ENCODE results near the gene PPFIA3.
A peak's percentile ranks its signal among the peaks of the same experiment; 100 is the strongest.
"Not testable (repeated sequence)": the region's sequence is repeated elsewhere in the genome, so short reads cannot be mapped to it uniquely, and the experiment has no call there.

The PPFIA3 gene

DNA sequence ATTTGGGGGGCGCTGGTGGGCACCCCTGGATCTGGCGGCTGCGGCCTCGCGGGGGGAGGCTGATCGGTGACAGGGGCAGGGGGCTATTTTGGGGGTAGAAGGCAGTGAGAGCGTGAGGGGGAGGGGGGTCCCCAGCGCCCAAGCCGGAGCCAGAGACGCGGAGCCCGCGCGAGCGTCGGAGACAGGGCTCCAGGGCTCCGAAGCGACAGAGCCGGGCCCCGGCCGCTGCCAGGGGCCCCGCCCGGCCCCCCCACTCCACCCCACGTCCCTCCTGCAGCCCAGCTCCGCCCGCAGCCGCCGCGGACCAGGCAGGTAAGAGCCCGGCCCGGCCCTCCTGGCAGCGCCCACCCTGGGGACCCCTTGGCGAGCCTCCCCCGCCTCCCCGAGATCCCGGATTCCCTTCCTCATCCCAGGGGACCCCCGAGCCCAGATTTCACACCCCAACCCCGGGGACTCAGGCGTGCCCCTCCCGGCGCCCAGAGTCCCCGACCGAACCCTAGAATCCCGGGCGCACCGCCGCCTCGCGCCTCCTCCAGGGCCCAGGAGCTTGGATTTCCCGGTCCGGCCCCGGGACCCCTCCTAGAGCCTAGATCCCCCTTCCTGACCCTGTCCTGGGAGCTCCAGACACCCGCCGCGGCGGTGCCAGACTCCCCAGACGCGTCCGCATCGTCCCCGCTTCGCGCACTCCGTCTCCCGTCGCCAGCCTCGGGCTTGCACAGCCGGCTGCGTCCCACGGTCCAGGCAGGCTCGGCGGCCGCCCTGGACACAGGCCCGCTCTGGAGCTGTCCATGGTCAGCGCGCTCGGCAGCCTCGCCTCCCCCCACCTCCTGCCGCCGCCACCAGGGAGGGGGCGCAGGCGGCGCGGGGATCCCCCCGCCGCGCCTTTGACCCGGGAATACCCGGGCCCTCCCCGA lies at the start of gene PPFIA3:
TSS of gene PPFIA3 (plus strand) at position 134 of the 914 bp plus-strand sequence. CDS start 8,330 bp downstream, outside the sequence.
- peak; percentile 26 for DNase-seq

GRCh38 chr19:49070416-49070815 lies 48.9 kb upstream of the PPFIA3 start:
- no peak for DNase-seq

GRCh38 chr19:49071860-49072547 lies 47.3 kb upstream of the PPFIA3 start:
- DNase-seq = no peak

DNA sequence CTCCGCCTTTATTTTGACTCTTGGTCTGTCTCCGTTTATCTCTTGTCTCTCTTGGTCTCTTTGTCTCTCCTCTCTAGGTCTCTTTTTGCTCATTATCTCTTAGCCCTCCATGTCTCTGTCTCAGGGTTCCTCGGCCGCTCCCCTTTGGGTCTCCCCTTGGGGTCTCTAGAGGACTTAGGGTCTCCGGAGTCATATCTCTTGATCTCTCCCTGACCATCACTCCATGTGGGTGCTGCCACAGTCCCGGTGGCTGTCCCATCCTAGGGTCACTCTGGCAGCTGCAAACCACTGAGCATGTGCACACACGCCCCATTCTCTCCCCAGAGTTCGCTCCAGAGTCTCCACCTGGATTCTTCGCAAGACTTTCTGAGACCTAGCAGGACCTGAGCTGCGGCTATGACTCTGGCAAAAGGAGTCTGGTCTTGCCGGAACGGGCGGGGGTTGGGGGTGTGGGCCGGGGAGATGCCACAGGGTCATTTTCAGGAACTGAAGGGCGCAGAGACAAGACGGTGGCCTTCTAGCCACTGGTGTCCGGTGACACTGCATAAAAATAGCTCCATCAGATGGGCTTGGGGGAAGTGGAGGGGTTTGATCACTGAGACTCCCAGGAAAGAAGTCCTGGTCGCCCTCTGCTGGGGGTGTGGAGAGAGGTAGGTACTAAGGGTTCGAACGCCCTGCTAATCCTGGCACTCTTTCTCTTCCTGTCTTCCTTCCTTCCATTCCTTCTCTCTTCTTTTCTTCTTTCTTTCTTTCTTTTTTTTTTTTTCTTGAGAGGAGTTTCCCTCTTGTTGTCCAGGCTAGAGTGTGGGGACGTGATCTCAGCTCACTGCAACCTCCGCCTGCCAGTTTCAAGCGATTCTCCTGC lies 45.6 kb upstream of the PPFIA3 start:
- DNase-seq = peak; percentile 26

DNA sequence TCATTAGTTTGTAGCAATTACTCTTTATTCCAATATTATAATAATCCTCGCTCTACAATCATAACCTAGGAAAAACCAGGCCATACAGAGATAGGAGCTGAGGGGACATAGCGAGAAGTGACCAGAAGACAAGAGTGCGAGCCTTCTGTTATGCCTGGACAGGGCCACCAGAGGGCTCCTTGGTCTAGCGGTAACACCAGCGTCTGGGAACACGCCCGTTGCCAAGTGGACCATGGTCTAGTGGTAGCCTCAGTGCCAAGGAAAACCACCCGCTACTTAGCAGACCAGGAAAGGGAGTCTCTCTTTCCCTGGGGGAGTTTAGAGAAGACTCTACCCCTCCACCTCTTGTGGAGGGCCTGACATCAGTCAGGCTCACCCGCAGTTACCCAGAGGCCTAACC lies 44.5 kb upstream of the PPFIA3 start:
- DNase-seq = not testable (repeated sequence)

DNA sequence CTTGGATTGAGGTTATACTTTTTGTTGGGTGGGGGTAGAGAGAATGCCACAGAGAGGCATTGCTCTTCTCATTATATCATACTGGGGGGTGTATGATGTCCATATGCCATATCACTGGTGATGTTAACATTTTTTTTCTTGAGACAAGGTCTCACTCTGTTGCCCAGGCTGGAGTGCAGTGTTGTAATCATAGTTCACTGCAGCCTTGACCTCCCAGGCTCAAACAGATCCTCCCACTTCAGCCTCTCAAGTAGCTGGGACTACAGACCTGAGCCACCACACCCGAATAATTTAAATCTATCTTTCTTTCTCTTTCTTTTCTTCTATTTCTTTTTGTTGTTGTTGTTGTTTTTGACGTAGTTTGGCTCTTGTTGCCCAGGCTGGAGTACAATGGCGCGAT lies 39.0 kb upstream of the PPFIA3 start:
- DNase-seq = no peak

- DNase-seq = no peak
These were observed 38.1 kb upstream of the PPFIA3 start for GRCh38 chr19:49081273-49081672.

GRCh38 chr19:49084206-49085019 lies 34.9 kb upstream of the PPFIA3 start:
- DNase-seq = no peak

DNA sequence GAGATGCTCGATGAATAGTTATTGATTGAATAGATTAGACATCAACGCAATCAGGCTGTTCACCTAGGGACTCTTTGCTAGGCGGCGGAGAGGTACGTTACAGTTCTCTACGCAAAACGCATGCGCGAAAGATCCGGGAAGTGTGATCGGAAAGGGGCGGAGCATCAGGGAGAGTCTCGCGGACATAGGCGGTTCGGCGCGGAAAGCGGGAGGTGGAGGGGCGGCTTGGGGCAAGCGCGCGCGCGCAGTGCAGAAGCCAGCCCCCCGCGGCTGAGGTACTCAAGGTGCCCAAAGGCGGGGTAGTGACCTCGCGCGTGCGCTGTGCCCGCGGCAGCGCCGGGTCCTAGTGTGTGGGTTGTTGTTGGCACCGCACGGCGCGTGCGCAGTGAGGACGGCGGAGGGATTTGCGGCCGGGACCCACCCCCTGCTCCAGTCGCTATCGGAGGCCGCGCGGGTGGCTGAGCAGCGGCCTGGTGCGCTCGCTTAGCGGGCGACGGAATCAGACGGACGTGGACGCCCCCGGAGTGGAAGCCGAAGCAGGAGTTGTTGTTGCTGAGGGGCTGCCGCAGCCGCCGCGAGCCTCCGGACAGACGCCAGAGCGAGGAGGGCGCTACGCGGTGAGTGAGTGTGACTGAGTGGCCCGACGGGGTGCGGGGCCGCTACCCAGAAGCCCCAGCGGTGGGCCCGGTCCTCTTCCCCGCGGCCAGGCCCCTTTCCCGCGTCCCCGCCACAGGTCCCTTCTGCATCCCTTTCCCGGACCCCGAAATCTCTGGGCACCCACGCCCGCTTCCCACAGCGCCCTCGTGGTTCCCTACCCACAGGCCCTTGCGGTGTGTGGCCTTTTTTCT lies 34.1 kb upstream of the PPFIA3 start, which contains the start of gene SNRNP70:
TSS of gene SNRNP70 (plus strand) at position 432 of the 848 bp plus-strand sequence. CDS start 964 bp downstream, outside the sequence.
- peak; percentile 99 for DNase-seq

DNA sequence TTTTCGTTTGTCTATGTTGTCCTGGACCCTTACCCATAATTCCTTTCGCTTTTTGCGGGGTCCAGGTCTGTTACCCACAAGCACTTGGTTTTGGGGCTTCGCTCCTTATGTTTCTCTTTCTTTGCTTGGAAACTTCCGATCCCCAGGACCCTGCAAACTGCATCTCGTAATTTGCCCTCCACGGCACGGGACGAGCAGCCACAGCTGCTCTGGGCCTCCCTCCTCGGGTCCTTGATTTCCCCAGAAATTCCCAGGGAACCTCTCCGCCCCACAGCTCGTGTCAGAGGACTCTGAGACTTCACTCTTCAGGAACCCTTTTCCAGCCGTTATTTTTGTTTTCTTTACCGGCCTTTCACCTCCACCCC lies 33.5 kb upstream of the PPFIA3 start:
- DNase-seq = no peak

DNA sequence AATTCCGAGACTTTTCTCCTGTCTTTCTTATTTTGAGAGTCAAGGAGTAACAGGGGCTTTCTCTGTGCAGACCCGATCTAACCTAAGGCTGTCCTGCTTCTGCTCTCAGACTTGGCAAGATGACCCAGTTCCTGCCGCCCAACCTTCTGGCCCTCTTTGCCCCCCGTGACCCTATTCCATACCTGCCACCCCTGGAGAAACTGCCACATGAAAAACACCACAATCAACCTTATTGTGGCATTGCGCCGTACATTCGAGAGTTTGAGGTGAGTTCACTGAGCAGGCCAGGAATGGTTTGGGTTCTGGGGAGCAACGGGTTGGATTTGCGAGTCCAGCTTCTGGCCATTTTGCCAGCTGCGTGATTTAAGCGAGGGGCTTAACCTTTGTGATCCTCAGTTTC lies 33.0 kb upstream of the PPFIA3 start:
- no peak for DNase-seq

- DNase-seq = no peak
These were observed 27.8 kb upstream of the PPFIA3 start for GRCh38 chr19:49091391-49092038.

- no peak for DNase-seq
These were observed 26.7 kb upstream of the PPFIA3 start for GRCh38 chr19:49092686-49093085.

DNA sequence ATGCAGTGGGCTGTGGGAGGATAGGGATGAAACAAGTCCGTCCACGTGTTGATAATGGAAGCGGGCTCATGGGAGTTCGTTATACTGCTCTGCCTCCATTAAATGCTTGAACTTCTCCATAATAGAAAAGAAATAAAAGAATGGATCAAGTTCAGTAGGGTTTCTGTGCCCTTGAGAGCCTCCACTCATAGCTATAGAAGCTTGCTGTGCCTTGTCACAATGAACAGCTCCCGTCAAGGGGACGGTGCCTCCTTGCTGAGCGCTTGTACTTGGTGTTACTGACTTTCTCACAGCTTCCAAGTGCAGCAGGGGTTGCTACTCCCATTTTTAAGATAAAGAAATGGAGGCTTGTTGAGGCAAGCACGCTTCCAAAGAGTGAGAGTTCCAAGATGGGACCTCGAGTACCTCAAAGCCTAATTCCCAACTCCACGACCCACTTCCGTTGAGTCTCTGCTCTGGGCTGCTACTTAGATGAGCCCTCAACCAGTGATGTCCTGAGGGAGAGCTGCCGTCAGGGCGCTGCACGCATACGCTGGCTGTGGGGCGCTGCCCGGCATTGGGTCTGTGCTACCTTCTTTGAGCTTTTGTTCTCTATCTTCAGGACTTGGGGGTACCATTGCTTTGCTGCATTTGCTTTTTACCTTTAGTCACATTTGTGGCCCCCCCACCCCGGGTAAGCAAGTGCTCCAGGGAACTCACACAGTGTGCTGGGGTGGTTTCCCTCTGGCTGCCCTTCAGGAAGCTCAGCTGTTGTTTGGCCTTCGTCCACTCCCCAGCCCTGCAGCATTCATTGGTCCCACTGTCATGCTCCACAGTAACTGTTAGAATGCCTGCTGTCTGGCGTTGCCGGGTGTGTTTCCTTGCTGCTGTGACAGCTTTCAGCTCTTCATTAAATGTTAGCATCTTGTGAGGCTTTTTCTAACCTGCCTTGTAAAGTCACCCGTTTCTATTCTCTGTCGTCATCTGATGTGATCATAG lies 24.6 kb upstream of the PPFIA3 start:
- no peak for DNase-seq

DNA sequence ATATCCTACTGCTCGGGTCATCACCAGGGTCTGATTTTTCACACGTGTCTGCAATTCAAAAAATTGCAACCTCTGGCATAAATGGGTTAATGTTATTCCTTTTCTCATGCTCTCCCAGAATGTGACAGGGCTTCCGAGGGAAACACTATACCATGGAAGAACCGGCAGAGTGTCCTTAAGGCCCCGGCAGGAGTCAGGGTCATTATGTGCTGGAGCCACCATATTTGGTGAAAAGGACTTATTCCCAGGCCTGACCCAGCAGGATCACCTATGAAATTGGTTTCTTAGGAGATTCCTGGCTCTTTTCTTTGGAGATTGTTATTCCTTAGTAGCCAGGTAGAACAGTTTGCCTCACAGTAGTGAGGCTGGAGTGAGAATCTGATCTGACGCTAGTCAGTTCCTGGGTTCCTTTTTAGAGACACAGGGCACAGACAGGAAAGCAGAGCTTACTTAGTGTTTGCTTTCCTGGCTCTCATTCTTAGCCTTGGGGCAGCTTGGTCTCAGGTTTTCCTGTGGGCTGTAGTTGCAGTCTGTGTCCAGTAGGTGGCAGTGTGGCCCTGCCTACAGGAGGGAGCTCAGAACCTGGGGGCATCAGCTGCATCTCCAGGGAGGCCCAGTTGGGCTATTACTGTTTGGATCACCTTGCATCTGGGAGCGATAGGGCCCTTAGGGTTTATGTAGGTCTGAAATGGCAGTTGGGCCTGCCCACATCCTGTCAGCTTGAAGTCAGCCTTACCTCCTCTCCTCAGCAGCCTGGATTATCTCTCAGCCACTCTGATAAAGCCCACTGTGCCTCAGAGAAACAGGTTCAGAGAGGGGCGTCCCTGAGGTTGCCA lies 21.7 kb upstream of the PPFIA3 start:
- DNase-seq = peak; percentile 77

GRCh38 chr19:49098795-49099194 lies 20.5 kb upstream of the PPFIA3 start:
- DNase-seq = no peak

DNA sequence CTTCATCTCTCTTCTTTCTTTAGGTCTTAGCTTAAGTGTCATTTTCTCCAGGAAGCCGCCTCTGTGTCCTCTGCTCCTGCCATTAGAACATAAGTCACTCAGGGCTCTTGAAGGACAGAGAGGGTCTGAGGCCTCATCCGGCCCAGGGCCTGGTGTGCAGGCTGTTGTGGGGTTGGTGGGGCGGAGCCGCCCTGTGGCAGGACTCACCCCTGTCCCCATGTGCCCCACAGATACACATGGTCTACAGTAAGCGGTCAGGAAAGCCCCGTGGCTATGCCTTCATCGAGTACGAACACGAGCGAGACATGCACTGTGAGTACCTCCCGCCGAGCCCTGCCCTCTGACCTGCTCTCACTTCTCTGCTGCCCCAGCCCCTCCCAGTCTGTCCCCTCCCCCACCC lies 18.2 kb upstream of the PPFIA3 start:
- no peak for DNase-seq

DNA sequence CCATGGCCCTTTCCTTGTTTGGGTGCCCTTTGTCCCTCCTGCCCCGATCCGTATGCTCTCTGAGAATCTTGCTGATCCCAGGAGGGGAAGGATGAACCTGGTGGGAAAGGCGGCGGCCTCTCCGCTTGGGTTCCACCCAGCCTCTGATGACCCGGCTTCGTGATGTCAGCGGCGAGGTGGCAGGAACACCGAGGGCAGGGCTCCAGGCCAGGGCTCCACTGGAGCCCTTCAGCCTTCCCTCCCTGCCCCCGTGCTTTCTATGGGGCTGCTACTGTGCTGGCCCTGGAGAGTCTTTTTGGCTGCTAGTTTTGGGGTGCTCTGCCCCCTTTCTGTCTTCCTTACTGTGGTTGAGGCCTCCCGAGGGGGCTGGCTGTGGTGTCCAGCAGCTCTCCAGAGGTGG lies 17.0 kb upstream of the PPFIA3 start:
- no peak for DNase-seq
